Fibroblast of lung (primary cell): ENCODE results near the gene SLC12A1. TPM values are rescaled to one million over a fixed set of nuclear protein-coding genes. Genes with fewer than 3 reads are reported as not detected.

ENCODE experiments used
- DNase-seq, 2 donors: peaks; one replicate each; pipeline versions ENCODE4 v3.0.0 to v3.0.0-alpha.2; 2010; ENCODE audit warnings: low read depth in 2 of 2
- H2AFZ ChIP-seq: 2 replicates; pipeline ENCODE4 v1.5.1; 2012; ENCODE audit warnings: low read length, control low read depth, inconsistent platforms
- H3K27ac ChIP-seq: 2 replicates; pipeline ENCODE4 v1.5.1; 2011; ENCODE audit warnings: low read length, control low read depth; ENCODE audit not compliant: insufficient read depth
- H3K27me3 ChIP-seq: 2 replicates; pipeline ENCODE4 v1.5.1; 2011; ENCODE audit warnings: mild to moderate bottlenecking, low read length; ENCODE audit not compliant: control insufficient read depth, insufficient read depth
- H3K36me3 ChIP-seq: 2 replicates; pipeline ENCODE4 v1.5.1; 2011; ENCODE audit warnings: low read length; ENCODE audit not compliant: control insufficient read depth, insufficient read depth
- H3K4me1 ChIP-seq: 2 replicates; pipeline ENCODE4 v1.5.1; 2011; ENCODE audit warnings: low read length; ENCODE audit not compliant: control insufficient read depth, insufficient read depth; ENCODE audit errors: extremely low read depth
- H3K4me2 ChIP-seq: 2 replicates; pipeline ENCODE4 v1.5.1; 2011; ENCODE audit warnings: low read length, control low read depth; ENCODE audit not compliant: insufficient read depth; ENCODE audit errors: extremely low read depth
- H3K4me3 ChIP-seq, 4 experiments: fragments of 200-600 bp in 1 of 4; sonication (generic) in 1 of 4; replicated peaks in 1 of 4; 2 replicates each; pipeline ENCODE4 v1.5.1; 2011 to 2016; ENCODE audit warnings: low read length in 4 of 4, low read depth in 3 of 4, mild to moderate bottlenecking in 3 of 4, control low read depth in 2 of 4, inconsistent platforms in 1 of 4, mixed read lengths in 1 of 4; ENCODE audit not compliant: insufficient read depth in 1 of 4; ENCODE audit errors: control extremely low read depth in 1 of 4
- H3K79me2 ChIP-seq: 2 replicates; pipeline ENCODE4 v1.5.1; 2012; ENCODE audit warnings: mild to moderate bottlenecking, low read length, inconsistent platforms; ENCODE audit not compliant: control insufficient read depth, insufficient read depth
- H3K9ac ChIP-seq: 2 replicates; pipeline ENCODE4 v1.5.1; 2011; ENCODE audit warnings: mild to moderate bottlenecking, low read length, control low read depth; ENCODE audit not compliant: insufficient read depth
- H3K9me3 ChIP-seq: 2 replicates; pipeline ENCODE4 v1.5.1; 2012; ENCODE audit warnings: low read depth, low read length; ENCODE audit not compliant: control insufficient read depth, insufficient read depth
- H4K20me1 ChIP-seq: 2 replicates; pipeline ENCODE4 v1.5.1; 2011; ENCODE audit warnings: low read length; ENCODE audit not compliant: control insufficient read depth, insufficient read depth; ENCODE audit errors: extremely low read depth
- EZH2 ChIP-seq: IDR thresholded peaks from 2 replicates; pipeline ENCODE4 v1.5.1; 2012; ENCODE audit warnings: low read length, control low read depth, mild to moderate bottlenecking; ENCODE audit errors: missing control alignments
- polyA plus RNA-seq, 2 donors: library from polyadenylated mRNA; depleted of rRNA in 1 of 2; stranded (reverse) in 1 of 2; unstranded in 1 of 2; fragments of >200 nt; gene quantifications; 2 replicates each; pipeline ENCODE4 v1.2.1, GENCODE V29; 2011 to 2012; ENCODE audit warnings: missing spikeins in 1 of 2
- total RNA-seq: library from RNA; depleted of rRNA; stranded (reverse); fragments of >200 nt; gene quantifications from 2 replicates; pipeline ENCODE4 v1.2.1, GENCODE V29; 2014
- TF ChIP-seq, protein P1 (sequence below), 2 donors: IDR thresholded peaks in 1 of 2; conservative IDR thresholded peaks in 1 of 2; 1 replicate in 1 of 2; 2 replicates in 1 of 2; pipeline ENCODE4 v1.5.1; 2011 to 2012; ENCODE audit warnings: low read length in 2 of 2, control low read depth in 1 of 2, inconsistent platforms in 1 of 2, low read depth in 1 of 2, mild to moderate bottlenecking in 1 of 2

Gene SLC12A1
- total and polyA plus RNA-seq, 2 donors (not counting 1 experiment from before 2014, with no cell fraction given): not detected

DNA sequence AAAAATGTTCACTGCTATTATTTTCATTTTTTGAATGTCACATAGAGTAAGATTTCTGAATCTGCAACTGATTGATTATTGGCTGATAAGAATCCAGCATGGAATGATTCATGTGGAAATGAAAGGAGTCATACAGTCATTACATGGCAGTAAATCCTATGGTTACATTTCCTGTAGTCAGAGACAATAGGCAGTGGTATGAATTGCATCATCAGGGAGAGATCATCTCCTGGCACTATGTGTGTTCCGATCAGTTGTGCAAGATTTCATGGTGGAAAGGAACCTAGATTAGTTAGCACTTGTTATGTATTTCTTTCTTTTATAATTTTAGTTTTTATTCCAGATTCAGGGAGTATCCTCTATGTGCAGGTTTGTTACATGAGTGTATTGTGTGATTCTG lies 38.8 kb downstream of the SLC12A1 start:
- peak in 1 of 2 donors; percentile 6 for DNase-seq
- no peaks in the 10 kb centered on the region for H3K9me3 ChIP-seq
- H3K9ac ChIP-seq: no peak overlapping the region
- no peaks in the 10 kb centered on the region for H3K79me2 ChIP-seq
- H2AFZ ChIP-seq: no peak overlapping the region
- H3K36me3 ChIP-seq: no peaks in the 10 kb centered on the region
- H3K4me1 ChIP-seq: no peaks in the 10 kb centered on the region
- H3K4me3 ChIP-seq: no peak overlapping the region
- H4K20me1 ChIP-seq: no peaks in the 10 kb centered on the region
- H3K27me3 ChIP-seq: no peaks in the 10 kb centered on the region
- H3K4me2 ChIP-seq: no peak overlapping the region
- no peak overlapping the region for H3K27ac ChIP-seq
- TF ChIP-seq, protein P1, sequence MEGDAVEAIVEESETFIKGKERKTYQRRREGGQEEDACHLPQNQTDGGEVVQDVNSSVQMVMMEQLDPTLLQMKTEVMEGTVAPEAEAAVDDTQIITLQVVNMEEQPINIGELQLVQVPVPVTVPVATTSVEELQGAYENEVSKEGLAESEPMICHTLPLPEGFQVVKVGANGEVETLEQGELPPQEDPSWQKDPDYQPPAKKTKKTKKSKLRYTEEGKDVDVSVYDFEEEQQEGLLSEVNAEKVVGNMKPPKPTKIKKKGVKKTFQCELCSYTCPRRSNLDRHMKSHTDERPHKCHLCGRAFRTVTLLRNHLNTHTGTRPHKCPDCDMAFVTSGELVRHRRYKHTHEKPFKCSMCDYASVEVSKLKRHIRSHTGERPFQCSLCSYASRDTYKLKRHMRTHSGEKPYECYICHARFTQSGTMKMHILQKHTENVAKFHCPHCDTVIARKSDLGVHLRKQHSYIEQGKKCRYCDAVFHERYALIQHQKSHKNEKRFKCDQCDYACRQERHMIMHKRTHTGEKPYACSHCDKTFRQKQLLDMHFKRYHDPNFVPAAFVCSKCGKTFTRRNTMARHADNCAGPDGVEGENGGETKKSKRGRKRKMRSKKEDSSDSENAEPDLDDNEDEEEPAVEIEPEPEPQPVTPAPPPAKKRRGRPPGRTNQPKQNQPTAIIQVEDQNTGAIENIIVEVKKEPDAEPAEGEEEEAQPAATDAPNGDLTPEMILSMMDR (conservative IDR thresholded peaks at IDR 0.05 in 1 of 2, IDR thresholded peaks at IDR 0.05 in 1 of 2; ENCODE audit: low read depth in 1 of 2, low read length in 2 of 2): no peak
- TF ChIP-seq EZH2: no peak

DNA sequence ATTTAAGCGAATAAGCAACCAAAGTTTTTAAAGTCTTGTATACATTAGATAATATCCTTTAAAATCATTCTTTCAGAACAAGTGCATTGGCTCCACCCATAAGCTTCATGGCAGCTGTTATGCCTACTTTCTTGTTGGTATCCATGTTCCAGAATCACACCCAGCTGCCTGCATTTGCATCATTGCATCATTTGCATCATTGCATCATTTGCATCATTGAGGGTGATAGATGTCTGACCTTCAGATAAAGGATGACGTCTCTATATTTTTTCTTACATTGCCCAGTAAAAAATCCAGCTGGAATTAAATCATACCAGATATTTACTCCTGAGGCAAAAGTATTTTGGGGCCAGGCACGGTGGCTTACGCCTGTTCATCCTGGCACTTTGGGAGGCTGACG lies 42.3 kb downstream of the SLC12A1 start:
- Histone ChIP-seq H3K4me1 (no peaks in the 10 kb centered on the region), H3K27me3 (no peaks in the 10 kb centered on the region), H3K9me3 (no peaks in the 10 kb centered on the region), H3K9ac (no peak overlapping the region), H3K79me2 (no peaks in the 10 kb centered on the region), H4K20me1 (no peaks in the 10 kb centered on the region), H3K4me2 (no peak overlapping the region), H3K4me3 (no peak overlapping the region), H2AFZ (no peak overlapping the region), H3K27ac (no peak overlapping the region), H3K36me3 (no peaks in the 10 kb centered on the region)
- DNase-seq: no peak
- TF ChIP-seq, protein P1 (conservative IDR thresholded peaks at IDR 0.05 in 1 of 2, IDR thresholded peaks at IDR 0.05 in 1 of 2; ENCODE audit: low read depth in 1 of 2, low read length in 2 of 2): no peak
- TF ChIP-seq EZH2: no peak

DNA sequence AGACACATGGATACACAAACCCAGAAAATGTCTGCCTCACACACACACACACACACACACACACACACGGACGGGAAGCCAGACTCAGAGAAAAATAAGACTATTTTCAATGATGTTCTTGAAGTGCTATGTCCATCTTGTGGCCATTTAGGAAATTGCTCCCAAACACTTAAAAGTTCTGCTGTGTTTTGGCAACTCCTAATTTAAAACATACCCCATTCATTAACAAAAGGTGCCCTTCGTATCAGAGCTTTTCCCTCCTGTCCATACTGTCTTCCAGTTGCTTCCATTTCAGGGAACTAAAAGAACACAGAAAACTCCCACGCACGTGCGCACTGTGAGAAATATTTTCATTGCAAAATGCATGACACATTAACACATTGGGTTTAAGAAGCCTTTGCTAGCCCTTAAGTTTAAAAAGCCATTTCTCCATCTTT lies 44.6 kb downstream of the SLC12A1 start:
- H3K79me2 ChIP-seq: no peaks in the 10 kb centered on the region
- H3K27ac ChIP-seq: no peak overlapping the region
- no peaks in the 10 kb centered on the region for H3K4me1 ChIP-seq
- no peak overlapping the region for H2AFZ ChIP-seq
- no peaks in the 10 kb centered on the region for H3K9me3 ChIP-seq
- H3K9ac ChIP-seq: no peak overlapping the region
- no peak overlapping the region for H3K4me3 ChIP-seq
- no peak overlapping the region for H3K4me2 ChIP-seq
- no peaks in the 10 kb centered on the region for H3K27me3 ChIP-seq
- TF ChIP-seq, protein P1 (conservative IDR thresholded peaks at IDR 0.05 in 1 of 2, IDR thresholded peaks at IDR 0.05 in 1 of 2; ENCODE audit: low read depth in 1 of 2, low read length in 2 of 2): peak; percentile 72 to 78
- no peak for TF ChIP-seq EZH2
- DNase-seq: peak; percentile 81 to 88
- H4K20me1 ChIP-seq: no peaks in the 10 kb centered on the region
- H3K36me3 ChIP-seq: no peaks in the 10 kb centered on the region
